HuH-7.5 (cell line): ENCODE data around the gene GALR3.

Experiments used
- DNase-seq: peaks from one replicate; pipeline ENCODE4 v3.0.0; 2011; ENCODE audit warnings: low spot score

The GALR3 gene

DNA sequence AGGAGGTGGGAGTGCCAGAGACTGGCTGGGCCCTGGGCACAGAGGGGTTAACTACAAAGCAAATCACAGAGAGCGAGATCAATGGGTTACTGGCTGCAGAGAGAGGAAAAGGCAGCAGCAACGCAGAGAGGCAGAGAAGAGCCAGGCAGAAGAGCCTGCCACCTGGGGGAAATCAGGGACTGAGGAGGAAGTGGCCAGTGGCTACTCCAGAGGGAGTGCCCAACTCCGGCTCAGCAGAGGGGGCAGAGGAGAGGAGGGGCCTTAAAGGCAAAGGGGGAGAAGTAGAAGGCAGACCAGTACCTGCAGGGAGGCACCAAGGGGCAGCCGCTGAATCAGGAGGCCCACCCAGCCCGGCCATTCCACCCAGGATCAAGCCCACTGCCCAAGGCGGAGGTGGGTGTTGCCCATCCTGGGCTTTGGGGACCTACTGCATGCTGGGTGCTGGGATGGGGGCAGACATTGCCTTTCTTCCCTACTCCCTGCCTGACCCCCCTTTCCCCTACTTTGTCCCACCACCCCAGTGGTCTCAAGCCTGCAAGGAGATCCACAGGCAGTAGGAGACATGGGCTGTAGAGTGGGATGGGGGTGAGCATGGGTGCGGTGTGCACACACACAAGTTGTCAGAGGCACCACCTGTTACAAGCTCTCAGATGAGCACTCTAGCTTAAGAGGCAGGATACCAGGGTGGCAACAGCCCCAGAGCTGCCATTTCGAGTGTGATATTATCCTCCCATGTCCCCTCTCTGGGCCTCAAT lies 926 bp upstream of the GALR3 start:
- no peak for DNase-seq

DNA sequence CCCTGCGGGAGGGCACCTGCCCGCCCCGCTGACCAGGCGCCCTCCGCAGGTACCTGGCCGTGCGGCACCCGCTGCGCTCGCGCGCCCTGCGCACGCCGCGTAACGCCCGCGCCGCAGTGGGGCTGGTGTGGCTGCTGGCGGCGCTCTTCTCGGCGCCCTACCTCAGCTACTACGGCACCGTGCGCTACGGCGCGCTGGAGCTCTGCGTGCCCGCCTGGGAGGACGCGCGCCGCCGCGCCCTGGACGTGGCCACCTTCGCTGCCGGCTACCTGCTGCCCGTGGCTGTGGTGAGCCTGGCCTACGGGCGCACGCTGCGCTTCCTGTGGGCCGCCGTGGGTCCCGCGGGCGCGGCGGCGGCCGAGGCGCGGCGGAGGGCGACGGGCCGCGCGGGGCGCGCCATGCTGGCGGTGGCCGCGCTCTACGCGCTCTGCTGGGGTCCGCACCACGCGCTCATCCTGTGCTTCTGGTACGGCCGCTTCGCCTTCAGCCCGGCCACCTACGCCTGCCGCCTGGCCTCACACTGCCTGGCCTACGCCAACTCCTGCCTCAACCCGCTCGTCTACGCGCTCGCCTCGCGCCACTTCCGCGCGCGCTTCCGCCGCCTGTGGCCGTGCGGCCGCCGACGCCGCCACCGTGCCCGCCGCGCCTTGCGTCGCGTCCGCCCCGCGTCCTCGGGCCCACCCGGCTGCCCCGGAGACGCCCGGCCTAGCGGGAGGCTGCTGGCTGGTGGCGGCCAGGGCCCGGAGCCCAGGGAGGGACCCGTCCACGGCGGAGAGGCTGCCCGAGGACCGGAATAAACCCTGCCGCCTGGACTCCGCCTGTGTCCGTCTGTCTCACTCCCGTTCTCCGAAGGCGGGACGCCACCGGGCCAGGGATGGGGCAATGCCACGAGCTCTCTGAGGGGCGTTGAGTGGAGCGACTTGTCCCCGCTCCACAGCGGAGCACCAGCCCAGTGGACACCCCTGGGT lies 1.8 kb downstream of the GALR3 start:
- no peak for DNase-seq

DNA sequence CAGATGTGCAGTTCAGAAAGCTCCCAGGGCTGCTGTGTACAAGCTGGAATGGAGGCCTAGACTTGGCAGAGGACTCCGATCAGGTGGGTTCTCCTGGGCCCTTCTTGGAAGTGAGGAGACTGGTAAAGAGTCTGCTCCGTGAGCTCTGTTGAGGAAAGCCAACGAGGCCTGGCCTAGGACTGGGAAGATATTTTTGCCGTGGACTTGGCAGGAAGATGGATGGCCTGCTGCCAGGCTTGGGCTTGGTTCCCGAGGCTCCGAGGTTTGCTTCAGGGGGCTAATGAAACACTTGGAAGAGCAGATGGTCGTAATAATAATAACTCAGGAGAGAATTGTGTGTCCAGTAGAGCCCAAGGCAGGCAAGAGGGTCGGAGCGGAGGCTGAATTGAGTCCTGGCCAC lies 3.9 kb downstream of the GALR3 start:
- no peak for DNase-seq

DNA sequence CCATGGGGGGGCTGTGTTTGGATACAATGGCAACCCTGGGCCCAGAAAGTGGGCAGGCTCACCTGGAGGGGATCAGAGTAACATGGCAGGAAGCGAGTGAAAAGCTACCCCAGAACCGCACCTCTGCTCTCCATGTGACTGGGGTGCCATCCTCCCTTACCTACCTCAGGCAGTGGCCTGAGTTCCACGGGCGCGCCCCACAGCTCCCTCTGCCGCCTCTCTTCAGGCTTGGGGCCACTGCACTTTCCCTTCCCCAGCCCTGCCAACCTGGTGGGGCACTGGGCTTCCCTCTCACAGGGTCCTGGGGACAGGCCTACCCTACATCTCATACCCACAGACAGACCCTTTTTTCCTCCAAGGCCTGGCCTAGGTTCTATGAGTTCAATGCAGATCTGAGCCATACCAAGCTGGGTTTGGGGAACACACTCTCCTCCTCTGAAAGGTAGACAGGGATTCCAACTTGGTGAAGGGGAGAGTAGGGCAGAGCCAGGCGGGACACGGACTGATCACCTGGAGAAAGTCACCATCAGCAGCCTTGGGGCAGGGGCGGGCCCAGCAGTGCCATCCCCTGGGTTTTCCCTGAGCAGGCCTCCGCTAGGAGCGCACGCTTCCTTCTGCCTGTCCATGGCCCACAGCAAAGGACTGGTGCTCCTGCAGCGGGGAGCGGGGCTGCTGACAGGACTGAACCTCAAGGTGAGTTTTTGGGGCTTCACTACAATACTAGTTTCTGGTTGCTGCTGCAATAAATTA lies 7.1 kb downstream of the GALR3 start:
- no peak for DNase-seq

DNA sequence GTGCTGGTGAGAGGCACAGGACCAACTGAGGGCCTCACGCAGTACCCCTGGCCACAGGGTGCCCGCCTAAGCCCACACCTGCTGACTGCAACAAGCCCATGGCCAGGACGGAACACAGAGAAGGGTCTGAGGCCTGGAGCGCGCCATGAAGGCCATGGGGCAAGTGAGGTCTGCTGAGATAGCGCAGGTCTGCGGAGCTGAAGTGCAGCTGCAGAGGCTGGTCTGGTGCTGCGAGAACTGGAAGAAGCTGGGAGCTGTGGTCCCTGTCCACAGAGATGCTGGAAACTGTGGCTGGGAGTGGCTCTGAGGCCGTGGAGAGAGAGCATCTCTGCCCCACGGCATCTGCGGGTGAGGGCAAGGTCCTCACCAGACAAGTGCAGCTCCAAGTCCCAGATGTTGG lies 8.3 kb downstream of the GALR3 start:
- no peak for DNase-seq

DNA sequence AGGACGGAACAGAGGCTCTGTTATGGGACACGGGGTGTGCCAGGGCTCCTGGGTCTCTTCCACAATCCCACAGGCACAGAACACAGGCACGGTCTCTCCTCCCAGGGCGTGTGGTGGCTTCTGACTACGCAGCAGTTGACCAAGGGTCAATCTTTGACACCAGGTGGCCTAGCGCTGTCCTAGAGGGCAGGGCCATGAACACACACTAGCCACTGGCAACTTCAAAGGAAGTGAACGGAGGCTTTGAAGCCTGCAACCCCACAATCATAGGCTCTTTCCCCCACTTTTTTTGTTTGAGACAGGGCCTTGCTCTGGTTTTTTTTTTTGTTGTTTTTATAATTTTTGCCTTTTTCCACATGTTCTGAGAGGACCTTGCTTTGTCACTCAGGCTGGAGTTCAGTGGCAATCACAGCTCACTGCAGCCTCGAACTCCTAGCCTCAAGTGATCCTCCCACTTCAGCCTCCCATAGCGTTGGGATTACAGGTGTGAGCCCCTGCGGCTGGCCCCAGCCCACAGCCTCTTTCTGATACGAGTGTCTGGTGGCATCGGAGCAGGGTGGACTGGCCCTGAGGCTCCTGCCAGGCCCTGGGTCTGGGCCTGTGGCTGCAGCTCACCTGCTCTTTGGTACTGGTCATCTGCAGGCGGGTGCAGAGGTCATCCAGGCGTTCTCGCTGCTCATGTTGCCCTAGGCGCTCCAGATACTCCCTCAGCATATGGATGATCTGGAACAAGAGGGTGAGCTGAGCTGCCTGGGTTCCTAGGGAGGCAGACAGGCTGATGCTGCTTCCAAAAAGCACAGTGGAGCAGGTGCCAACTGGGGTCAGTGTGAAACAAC lies 9.1 kb downstream of the GALR3 start:
- DNase-seq, result no peak

DNA sequence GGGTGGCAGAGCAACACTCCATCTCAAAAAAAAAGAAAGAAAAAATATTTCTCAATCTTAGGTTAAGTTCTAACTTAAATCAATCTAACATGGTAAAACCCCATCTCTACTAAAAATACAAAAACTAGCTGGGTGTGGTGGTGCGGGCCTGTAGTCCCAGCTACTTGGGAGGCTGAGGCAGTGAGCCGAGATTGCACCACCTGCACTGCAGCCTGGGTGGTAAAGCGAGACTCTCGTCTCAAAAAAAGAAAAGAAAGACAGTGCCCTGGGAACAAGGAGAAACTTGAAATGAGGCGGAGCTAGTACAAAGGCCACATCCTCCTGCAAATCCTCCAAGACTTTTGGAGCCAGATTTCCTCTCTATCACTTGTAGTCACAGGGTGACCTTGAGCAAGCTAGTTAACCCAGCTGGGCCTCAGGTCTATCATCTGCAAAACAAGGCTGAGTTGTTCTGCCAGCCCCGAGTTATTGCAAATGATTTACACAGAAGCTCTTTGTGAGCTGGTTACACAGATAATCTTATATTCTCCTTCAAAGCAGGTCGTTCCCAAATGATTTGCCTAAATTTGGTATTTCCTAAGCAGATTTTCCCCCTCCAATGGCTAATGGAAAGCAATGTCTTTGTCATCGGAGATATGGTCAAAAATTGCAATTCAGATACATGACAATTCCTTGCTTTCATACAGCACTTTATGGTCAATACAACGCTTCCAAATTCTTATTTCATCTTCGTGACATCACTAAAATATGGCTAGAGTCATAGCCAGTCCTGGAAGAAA lies 19.0 kb downstream of the GALR3 start:
- DNase-seq, result no peak

DNA sequence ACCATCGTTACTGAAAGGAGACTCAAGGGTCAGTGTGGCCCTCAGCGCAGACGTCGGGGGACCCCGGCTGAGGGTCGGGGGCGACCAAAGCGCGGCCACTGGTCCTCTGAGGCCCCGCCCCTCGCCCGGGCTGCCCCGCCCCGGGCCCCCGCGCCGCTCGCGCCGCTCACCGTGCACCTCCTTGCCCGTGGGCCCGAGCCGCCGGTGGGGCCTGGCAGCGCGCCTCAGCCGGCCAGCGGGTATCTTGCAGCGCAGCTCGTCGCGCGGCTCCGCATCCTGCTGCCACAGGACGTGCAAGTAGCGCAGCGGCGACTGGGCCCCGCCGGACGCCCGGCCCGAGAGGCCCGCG lies 20.5 kb downstream of the GALR3 start:
- no peak for DNase-seq

DNA sequence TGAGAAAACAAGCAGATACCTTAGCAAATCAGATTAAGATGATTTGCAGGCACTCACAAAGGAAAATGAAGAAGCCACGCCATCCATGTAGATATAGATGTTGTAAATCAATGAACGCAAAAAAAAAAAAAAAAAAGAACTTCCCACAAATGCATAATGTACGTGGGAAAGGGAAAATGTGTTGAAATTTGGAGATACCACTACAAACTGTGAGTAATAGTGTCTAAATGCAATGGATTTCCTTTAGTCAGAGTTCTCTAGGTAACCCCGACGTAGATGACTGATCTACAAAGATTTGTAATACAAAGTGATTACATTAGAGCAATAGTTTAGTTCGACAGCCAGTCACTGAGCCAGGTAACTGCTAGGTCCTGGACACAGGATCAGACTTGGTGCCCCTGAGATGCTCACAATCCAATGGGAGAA lies 21.7 kb downstream of the GALR3 start:
- no peak for DNase-seq

DNA sequence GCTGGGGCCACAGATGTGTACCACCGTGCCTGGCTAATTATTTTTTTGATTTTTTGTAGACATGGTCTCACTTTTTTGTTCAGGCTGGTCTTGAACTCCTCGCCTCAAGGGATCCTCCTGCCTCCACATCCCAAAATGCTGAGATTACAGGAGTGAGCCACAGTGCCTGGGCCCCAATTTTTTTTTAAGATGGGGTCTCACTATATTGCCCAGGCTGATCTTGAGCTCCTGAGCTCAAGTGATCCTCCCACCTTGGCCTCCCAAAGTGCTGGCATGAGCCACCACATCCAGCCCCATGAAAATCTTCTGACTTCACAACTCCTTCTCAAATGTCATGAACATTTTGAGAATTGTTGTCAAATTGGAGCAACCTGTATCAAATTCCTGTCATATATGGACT lies 23.3 kb downstream of the GALR3 start:
- no peak for DNase-seq

DNA sequence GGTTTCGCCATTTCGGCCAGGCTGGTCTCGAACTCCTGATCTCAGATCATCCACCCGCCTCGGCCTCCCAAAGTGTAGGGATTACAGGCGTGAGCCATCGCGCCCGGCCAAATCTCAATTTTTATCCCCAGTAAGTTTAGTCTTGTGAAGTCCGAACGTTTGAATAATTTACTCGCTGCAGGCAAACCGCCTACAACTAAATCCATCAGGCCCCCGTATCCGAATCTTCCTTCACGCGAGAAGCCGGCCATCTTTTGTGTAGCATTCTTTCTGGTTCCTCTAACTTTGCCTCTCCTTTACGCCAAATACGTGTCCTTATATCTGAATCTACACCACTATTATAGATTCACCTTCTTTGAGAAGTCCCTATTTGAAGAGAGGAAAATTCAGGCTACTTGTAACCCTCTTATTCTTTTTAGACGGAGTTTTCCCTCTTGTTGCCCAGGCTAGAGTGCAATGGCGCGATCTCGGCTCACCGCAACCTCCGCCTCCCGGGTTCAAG lies 25.5 kb downstream of the GALR3 start:
- no peak for DNase-seq

DNA sequence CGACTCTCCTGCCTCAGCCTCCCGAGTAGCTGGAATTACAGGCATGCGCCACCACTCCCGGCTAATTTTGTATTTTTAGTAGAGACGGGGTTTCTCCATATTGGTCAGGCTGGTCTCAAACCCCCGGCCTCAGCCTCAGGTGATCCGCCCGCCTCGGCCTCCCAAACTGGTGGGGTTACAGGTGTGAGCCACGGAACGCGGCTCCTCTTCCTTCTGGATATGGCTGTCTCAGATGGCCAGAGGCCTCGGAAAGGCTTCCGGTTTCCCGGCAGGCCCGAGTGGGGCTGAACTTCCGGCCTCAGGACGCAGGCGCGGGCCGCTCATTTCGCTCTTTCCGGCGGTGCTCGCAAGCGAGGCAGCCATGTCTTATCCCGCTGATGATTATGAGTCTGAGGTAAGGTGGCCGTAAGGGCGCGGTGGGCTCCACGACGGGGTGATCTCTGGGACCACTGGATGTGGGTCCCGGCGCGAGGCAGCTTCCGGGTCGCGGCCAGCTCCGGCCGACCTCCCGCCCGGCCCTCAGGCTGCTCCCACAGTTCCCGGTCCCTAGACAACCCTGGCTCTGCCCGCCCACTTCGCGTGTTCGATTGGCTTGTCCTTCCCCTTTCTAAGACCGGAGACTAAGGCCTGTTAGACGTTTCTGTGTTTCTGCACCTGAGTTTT lies 26.0 kb downstream of the GALR3 start, which contains the start of gene EIF3L:
TSS of gene EIF3L (plus strand) at position 331 of the 663 bp plus-strand sequence. CDS start at position 362, 31 bp downstream.
- peak; percentile 87 for DNase-seq

DNA sequence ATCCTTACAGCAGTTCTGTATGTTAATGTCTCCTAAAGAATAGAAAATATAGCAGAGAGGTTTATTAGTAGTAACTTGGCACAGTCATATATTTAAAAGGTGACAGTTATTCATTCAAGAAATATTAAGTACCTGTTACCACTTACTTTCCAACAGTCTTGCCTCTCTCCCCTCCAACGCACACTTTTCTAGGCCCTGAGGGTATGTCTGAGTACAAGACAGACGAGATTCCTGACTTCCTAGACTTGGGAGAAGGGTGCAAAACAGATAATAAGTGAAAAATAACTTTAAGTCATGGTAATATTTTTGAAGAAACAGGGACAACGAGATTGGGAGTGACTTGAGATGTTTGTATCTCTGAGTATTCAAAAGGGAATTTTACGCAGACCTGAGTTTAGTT lies 27.6 kb downstream of the GALR3 start:
- no peak for DNase-seq

DNA sequence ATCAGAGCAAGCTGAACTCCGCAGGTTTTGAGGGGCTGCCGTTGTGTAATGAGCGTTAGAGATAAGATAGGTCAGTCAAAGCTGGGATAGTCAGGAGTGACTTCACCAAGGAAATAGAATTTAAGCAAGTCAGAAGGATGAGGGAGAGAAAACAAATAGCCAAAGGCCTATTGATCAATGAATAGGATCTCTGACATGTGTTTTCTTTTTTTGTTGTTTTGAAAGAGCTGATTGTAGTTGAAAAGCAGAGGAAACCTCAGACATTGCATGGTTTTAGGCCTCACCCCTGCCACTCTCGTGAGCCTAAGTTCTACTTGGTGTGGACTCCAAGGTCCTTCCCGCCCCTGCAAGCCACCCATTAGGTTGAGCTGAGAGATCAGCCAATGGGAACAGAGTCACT lies 29.2 kb downstream of the GALR3 start:
- no peak for DNase-seq

DNA sequence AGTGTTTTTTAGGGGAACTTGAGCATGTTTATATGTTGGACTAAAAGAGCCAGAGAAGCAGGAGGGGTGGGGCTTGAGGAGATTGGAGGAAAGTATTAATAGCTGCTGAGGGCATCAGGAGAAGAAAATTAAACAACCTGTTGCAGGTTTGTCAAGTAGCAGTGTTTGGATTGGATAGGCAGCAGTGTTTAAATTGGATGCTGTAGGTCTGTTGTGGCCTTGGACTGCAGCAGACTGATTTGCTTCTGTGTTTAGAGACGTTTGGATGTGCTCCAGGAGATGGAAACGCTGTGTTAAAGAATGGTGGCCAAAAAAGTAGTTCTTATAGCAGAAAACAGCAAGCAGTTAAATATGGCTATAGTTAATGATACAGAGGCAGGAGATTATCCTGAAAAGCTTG lies 31.8 kb downstream of the GALR3 start:
- DNase-seq, result no peak

DNA sequence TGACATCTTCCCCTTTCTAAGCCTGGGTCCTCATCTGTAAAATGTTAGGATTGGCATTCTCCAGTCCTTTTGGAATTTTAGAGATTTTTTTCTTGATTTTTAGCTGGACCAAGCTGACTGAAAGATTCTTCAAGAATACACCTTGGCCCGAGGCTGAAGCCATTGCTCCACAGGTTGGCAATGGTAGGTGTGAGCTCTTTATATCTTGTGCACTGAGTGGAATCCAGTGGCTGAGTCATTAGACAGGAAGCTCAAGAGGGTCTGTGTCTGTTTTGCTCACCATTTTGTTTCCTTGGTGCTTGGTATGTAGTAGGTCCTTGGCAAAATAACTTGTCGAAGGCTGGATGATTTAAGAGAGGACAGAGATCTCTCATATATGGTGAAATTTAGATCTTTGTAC lies 32.3 kb downstream of the GALR3 start:
- no peak for DNase-seq

DNA sequence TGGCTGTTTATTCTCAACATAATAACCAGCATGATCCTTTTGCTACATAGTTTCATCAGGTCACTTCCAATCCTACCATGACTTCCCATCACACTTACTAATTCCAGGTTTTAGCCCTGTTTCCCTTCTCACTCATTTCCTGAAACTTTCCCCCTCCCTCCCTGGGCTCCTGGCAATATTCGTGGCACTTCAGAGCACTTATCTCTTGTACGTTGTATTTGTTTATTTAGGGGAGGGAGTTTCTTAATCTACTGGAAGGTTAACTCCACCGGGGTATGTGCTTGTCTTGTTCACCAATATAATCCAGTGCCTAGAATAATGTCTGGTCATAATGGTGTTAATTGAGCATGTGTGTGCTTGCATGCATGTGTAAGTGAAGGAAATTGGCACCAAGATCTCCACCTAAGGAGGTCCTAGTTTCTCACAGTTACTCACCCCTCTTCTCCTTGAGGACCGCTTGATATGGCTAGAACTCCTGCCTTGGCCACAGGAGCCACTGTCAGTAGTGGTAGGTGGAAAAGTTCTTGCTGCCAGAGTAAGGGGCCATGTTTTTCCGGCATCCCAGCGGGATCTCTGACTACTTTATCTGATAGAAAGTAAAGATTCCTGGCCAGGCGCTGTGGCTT lies 37.7 kb downstream of the GALR3 start:
- DNase-seq, result no peak

DNA sequence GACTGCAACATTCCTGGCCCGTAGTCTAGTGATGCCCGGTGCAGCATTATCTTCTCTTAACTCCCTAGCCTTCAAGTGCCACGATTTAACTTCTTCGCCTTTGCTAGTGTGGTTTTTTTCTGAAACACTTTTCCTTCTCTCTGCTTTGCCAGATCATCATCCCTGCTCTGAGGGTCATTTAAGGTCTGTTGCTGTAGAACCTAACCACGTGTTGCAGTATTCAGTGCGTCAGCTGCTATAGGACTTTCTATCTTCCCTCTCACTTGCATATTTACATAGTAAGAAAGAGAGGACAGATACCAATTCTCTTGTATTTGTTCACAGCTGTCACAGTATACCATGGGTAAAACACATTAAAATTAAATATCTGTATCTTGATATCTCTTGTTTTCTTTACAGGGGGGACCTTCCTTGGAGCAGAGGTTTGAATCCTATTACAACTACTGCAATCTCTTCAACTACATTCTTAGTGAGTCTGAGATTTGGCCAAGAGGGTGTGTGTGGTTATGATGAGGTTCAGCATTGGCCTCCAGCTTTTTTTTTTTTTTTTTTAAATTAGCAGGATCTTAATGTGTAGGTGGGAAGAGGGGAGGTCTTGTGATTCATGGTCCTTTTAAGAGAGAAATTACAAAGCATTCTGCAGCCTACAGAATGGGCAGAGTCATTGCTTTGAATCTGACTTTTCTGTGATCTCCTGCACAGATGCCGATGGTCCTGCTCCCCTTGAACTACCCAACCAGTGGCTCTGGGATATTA lies 39.6 kb downstream of the GALR3 start:
- DNase-seq, result no peak

DNA sequence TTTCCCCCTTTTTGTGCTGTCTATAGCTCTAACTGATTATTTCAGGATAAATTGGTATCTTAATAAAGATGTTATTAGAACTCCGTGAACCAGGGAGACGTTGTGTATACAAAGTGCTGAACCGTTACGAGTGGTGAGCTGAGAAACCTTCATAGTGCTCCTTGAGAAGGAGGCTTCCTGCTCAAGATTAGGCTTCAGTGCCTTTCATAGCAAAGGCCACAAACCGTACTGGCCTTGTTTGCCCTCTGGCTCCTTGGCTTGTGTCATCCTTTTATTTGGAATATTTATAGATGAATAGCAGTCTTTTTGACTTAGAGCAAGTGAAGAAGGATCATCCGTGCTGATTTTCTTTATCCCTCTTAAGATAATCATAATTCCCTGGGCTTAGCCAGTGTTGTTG lies 42.3 kb downstream of the GALR3 start:
- no peak for DNase-seq
